Effector CD4-positive, alpha-beta T cell (primary cell): ENCODE data around the gene CMSS1.

Experiments used
- DNase-seq: peaks from one replicate; pipeline ENCODE4 v3.0.0-alpha.2; 2020

Gene CMSS1

DNA sequence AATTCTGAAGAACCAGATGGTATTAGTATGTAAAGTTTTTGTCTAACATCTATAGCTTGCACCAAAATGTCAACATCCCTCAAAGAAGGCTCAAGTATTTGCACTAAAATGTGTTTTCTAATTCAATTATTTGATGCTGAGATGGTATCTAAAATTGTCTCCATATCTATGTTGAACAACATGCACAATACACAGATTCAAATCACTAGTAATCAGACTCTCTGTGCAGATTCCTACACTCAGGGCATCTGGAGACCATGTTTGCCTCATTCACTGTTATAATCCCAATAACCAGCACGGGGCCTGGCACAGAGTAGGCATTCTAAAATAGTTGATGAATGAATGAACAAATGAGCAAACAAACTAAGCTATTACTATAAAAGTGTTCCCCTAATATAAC lies 294.1 kb downstream of the CMSS1 start:
- DNase-seq: no peak

DNA sequence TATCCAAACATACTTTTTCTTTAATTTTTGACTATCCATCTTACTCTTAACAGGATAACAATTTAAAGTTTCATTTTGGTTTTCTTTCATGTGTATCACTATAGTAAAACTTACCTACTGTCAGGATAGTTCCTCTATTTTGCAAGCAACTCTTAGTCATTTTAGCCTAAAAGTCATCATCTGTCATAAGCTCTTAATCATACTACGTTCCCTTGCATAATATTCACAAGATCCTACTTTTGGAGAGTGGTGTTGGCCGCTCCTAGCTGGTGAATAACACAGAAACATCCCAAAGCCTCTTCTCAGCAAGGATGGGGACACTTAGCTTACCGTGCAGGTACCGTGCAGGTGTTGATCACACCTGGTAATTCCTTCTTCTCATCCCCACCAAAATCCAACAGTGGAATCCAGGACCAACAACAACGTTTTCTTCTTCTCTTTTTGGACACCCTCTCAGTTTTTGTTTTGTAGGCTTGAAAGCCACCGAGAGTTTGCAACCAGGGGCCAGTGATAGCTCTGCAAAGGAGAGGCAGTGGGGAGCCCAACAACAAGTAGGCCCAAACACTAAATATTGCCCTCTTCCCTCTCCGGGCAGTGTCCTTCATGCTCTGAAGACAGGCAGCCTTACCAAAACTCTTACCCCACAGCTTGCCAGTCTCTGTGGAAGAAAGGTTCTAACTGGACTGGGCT lies 296.2 kb downstream of the CMSS1 start:
- no peak for DNase-seq

GRCh38 chr3:100114413-100115030 lies 296.9 kb downstream of the CMSS1 start, which contains the start of gene FILIP1L:
TSS of gene FILIP1L (minus strand) at chr3:100114501.
- DNase-seq: no peak

DNA sequence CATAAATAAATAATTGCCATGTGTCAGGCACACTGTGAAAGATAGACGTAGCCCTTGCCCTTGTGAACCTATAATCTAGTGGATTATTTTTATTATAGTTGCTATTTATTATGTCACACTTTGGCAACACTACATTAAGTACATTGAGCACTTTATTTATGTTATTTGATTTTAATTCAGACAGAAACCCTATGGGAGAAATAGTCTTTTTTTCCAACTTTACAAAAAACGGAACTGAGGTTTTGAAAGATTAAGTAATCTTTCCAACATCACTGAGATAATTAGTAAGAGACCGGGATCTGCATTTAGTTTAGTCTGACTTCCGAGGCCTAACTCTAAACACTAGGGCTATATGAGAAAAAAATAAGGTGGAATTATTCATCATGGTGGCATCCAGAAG lies 299.4 kb downstream of the CMSS1 start:
- DNase-seq: no peak

DNA sequence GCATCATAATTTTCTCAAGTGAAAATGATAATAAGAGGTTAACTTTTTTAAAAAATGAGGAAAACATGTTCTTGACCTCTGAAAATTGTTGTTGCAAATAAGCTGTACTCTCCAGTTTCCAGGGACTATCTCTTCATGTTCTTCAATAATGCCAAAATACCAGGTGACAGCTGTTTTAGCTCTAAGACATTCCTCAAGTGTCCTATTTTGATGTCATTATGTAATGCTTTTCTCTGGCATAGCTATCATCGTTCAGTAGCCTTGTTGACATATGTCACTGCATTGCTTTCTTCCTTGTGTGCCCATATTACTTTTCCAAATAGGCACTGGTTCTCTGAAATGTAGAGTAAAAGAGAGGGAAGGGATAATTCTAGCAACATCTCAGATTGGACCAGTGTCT lies 302.4 kb downstream of the CMSS1 start:
- no peak for DNase-seq

- no peak for DNase-seq
These were observed 303.0 kb downstream of the CMSS1 start for GRCh38 chr3:100120693-100121092.

GRCh38 chr3:100122321-100122720 lies 304.7 kb downstream of the CMSS1 start:
- DNase-seq: no peak

DNA sequence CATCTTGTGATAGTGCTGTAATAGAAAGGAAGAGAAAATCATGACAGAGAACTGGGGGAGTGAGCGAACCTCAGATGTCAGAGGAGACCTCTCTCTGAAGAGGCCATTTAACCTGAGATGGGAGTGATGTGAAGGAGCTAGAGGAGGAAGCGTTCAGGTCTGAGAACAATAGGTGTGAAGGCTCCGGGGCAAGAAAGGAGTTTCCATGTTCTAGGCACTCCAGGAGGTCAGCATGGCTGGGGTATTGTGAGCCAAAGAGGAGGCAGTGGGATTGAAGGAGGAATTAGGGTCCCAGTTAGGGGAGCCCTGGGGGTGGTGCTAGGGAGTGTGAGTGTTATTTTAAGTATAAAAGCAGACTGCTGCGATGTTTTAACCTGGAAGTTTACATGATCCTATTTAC lies 305.4 kb downstream of the CMSS1 start:
- no peak for DNase-seq

GRCh38 chr3:100124201-100124761 lies 306.6 kb downstream of the CMSS1 start:
- DNase-seq: no peak

- no peak for DNase-seq
These were observed 307.7 kb downstream of the CMSS1 start for GRCh38 chr3:100125161-100125938.

DNA sequence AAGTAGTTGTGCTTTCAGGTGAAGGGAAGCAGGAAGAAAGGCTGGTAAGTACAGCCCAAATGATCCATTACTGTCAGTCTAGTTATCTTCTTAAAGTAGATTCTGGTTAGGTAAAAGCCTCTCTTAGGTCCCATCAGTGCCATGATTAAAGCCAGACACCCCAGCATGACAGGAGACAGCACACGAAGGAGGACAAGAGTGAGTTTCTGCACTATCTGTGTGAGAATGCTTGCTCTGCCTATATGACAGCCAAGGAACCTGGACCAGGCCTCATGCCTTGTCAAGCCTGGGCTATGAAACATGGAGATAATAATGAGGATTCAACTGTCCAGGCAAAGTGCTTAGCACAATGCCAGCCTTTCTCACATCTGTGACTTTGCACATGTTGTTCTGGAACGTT lies 310.1 kb downstream of the CMSS1 start:
- no peak for DNase-seq

DNA sequence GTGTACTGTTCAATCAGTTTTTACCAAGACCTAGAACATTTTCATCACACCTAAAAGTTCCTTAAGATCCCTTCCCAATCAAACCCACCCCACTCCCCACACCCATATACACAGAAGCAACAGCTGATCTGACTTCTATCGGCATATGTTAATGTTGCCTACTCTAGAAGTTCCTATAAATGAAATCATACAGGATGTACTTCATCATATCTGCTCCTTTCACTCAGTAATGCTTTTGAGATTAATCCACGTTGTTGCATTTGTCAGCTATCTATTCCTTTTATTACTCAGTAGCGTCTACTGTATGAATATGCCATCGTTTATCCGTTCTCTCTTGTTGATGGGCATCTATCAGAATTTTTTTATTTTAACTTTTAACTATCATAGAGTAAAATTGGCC lies 310.9 kb downstream of the CMSS1 start:
- DNase-seq: no peak

- DNase-seq: no peak
These were observed 312.3 kb downstream of the CMSS1 start for GRCh38 chr3:100129941-100130340.

DNA sequence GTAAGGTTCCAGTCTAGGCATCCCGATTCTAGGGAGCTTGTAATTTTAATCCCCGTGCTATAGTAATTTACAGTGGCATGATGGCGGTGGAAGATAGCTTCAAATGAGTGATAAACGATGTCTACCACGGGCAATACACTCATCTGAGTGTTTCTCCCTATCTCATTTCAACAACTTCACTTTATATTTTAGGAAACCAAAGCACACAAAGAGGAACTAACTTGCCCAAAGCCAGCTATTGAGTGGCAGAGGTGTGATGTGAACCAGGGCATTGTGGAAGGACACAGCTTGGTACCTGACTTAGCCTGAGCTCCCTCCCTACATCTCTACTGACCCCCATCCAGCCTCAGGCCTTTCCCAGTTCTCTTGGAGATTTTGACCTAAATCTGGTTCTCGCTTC lies 313.6 kb downstream of the CMSS1 start:
- no peak for DNase-seq

DNA sequence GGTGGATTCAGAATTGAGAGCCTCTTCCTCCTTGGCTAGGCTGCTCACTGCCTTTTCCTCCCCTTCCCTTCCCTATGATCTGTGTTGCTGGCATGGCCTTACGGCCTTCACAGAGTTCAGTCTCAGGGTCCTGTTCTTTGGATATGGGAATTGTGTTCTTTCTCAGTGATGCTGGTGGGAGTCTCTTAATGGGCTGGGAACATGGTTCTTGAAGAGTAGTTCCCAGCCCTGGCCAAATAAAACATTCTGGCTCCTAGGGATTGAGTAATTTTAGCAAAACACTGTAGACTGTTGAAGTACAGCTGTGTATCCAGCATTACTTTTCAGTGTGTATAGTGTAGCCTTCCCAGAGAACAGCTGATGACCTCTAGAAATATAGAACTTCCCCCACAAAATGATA lies 319.3 kb downstream of the CMSS1 start:
- DNase-seq: no peak

DNA sequence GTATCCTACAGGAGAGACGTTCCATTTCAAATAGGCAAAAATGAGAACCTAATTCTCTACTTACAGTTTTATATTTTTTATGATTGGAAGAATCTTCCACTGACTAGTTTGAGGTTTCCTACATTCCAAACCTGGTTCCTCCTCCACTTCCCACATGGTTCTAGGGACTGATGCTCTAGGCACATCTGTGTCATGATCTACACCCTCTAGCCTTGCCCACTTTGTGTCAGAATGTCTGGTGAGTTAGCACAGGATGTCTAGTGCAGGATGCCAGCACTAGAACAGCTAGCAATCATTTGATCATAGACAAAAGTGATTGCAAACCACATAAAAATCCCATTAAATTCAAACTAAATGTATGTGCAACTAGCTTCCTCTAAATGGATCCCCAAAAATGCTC lies 323.3 kb downstream of the CMSS1 start:
- no peak for DNase-seq

DNA sequence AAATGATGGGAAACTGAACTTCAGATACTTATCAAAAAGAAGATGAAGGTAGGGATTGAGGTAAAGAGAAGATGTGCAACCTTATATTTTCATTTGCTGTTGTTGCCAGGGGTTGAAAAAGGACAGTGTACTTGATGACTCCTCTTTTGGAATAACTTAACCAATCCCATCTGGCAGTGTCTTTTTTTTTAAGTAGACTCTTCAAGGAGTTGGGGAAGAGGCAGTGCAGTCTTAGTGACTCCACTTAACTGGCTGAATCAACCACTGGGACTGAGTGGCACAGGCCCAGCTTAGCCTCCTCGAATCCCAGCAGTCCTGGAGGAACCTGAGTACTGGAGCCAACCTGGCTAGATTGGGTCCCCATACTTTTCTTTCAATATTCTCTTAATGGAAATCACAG lies 323.9 kb downstream of the CMSS1 start:
- no peak for DNase-seq

GRCh38 chr3:100144255-100144866 lies 326.7 kb downstream of the CMSS1 start:
- no peak for DNase-seq

- DNase-seq: no peak
These were observed 331.5 kb downstream of the CMSS1 start for GRCh38 chr3:100149130-100149529.

DNA sequence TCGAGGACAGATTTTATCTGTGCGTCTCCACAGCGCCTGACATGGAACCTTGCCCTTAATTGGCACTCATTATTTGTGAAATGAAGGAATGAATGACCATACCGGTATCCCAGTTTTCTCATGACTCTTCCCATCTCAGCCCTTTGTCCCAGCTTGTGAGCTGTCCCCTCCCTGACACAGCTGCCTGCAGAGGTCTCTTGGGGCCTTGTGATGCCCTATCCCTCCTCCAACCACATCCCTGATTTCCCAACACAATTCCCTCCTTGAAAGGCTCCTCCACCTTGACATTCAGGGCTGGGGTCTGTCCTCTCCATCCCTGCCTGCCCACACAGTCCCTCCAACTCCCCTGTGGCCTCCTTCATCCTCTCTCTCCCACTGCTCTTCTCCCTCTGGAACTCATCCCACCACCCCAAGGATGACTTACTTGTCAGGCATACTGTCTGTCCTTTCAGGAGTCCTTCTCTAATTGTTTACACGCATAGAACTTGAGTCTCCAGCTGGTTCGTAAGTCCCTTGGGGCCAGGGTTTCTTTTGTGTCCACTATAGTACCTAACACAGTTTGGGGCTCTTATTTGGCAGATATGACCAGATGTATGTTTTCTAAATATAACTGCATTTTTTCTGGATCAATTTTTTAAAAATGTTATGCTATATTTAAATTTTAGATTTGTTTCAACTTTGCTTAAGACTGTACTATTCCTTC lies 332.2 kb downstream of the CMSS1 start:
- DNase-seq: no peak

DNA sequence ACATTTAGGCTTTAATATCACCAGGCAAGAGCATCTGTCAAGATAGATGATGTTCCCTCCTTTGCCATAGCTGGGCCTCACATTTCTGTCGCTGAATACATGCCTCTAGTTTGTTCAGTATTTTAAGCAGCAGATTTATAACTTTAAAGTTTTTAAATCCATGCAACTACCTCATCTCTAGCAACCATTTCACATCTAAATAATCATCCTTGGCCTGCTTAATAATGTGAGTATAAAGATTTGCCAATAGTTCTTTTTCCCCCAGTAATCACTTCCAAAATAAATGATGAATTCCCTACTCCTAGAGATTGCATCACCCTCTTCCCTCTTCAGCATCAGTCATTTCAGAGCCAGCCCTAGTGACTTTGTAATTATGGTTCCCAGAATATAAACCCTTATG lies 332.8 kb downstream of the CMSS1 start:
- no peak for DNase-seq

DNA sequence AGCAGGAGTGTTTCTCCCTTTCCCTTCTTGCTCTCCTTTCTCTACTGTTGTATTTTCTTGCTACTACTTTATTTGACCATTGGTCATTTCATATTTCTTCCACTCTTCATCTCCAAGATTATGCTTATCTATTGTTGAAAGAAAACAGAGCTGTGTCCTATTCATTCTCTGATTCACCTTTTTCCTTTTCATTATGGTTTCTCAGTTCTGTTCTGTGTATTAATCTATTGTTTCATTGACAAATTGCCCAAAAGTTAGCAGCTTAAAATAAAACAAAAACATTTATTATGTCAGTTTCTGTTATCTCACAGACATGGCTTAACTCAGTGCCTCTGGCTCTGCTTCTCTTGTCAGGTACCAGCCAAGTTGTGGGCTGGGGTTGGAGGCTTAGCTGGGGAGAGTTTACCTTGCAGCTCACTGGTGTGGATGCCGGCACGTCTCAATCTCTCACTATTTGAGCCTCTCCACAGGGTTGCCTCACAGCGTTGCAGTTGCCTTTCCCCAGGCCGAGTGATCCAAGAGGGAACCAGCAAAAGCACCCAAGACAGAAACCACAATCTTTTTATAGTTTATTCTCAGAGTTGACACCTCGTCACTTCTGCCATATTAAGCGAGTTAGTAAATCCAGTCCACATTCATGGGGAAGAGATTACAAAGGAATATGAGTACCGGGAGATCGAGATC lies 333.5 kb downstream of the CMSS1 start:
- DNase-seq: no peak
